GM21723 (cell line): ENCODE data around the gene OR5H6.
"Not testable (repeated sequence)": the region's sequence is repeated elsewhere in the genome, so short reads cannot be mapped to it uniquely, and the experiment has no call there.

Experiments
- ATAC-seq: cut with Tn5 transposase; IDR thresholded peaks from one replicate; pipeline ENCODE4 v1.9.1; 2021; ENCODE audit warnings: mild to moderate bottlenecking, moderate library complexity; ENCODE audit not compliant: unreplicated experiment

Gene OR5H6

DNA sequence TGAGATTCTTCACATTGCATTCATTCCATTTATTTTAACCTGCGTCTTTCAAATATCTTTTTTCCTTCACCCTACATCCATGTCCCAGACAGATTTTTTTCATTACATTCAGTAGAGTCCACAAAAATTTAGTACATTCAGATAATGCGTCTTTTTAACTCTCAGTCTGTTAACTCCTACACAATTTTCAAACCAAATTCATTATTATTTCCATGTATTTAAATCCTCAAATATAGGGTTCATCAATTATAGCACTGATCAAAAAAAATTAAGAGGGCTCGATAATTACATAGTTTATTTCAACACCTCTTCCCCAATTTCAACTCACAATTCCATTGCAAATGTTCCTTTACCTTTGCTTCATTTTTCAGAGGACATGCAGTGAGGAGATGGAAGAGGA is at the start of gene OR5H6:
TSS of gene OR5H6 (plus strand) at position 301 of the 400 bp plus-strand sequence. CDS start at position 390, 89 bp downstream.
- ATAC-seq: no peak

GRCh38 chr3:98215051-98215450 is 49.0 kb upstream of the OR5H6 start:
- ATAC-seq: no peak

GRCh38 chr3:98223907-98224672 is 40.0 kb upstream of the OR5H6 start:
- no peak for ATAC-seq

- no peak for ATAC-seq
Observed at GRCh38 chr3:98232489-98232888, 31.6 kb upstream of the OR5H6 start.

GRCh38 chr3:98233468-98233867 is 30.6 kb upstream of the OR5H6 start:
- ATAC-seq: peak; percentile 49

- no peak for ATAC-seq
Observed at GRCh38 chr3:98240131-98240530, 23.9 kb upstream of the OR5H6 start.

GRCh38 chr3:98242155-98242554 is 21.9 kb upstream of the OR5H6 start:
- no peak for ATAC-seq

- no peak for ATAC-seq
Observed at GRCh38 chr3:98243843-98244242, 20.2 kb upstream of the OR5H6 start.

- no peak for ATAC-seq
Observed at GRCh38 chr3:98246142-98246541, 17.9 kb upstream of the OR5H6 start.

DNA sequence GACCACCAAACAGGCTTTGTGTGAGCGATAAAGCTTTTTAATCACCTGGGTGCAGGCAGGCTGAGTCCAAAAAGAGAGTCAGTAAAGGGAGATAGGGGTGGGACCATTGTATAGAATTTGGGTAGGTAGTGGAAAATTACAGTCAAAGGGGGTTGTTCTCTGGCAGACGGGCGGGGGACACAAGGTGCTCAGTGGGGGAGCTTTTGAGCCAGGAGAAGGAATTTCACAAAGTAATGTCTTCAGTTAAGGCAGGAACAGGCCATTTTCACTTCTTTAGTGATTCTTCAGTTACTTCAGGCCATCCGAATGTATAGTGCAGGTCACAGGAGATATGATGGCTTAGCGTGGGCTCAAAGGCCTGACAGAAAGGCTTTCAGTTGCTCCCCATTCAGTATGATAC is 8.0 kb upstream of the OR5H6 start:
- ATAC-seq: not testable (repeated sequence)

DNA sequence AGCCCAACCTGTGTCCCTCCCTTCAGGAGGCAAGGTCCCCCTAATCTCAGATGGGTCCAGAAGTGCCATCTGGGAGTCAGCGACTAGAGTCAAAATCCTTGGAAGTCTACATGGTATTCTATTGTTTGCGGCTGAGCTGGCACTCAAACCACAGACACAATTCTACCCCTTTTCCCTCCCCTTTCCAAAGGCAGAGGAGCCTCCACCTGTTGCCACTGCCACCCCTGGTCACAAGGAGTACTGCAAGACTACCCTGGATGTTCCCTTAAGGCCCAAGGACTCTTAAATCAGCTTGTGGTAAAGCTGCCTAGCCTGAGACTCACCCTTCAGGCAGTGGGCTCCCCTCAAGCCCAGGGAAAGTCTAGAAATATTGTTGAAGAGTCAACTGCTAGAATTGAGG is 4.3 kb upstream of the OR5H6 start:
- ATAC-seq: peak; percentile 60

DNA sequence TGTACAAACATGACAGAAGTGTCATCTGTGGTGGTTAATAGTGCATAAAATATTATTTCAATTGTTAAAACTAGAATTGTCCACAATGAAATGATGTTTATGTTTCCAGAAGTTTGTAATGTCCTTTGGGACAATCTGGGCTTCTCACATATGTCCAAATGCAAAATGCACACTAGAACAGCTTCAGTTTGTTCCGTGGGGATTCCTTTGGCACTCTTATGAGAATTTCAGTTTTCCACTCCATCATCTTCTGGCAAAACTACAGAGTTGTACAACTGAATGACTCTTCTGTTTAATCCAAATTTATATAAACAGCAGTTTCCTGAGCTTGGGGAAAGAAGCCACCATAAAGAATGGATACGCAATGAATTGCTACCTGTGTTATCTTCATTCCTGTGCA is 2.0 kb upstream of the OR5H6 start:
- no peak for ATAC-seq

DNA sequence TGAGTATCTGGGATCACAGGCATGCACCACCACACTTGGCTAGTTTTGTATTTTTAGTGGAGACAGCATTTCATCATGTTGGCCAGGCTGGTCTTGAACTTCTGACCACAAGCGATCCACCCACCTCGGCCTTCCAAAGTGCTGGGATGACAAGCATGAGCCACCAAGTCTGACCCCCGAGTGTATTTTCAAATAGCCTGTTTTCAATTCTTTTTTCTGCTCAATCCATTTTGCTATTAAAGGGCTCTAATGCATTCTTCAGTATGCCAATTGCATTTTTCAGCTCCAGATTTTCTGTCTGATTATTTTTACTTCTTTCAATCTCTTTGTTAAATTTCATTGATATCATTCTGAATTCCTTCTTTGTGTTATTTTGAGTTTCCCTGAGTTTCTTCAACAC is 5.8 kb downstream of the OR5H6 start:
- ATAC-seq: no peak

DNA sequence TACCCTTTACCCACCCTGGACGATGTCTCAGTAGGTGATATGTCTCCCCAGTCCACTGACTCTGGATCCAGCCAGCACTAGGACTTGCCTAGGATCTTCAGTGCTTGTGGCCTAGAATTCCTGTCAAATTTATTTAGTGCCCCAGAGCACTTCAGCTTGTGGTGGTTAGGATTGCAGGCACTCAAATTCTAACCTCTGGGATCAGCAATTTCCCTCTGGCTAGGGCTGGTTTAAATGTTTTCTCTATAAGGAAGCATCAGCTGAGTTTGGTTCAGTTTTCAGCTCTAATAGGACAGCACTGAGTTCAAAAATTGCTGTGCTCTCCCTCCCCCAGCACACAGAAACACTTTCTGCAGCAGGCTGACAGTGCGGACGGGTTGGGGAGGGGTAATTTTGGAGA is 8.1 kb downstream of the OR5H6 start:
- ATAC-seq: no peak

DNA sequence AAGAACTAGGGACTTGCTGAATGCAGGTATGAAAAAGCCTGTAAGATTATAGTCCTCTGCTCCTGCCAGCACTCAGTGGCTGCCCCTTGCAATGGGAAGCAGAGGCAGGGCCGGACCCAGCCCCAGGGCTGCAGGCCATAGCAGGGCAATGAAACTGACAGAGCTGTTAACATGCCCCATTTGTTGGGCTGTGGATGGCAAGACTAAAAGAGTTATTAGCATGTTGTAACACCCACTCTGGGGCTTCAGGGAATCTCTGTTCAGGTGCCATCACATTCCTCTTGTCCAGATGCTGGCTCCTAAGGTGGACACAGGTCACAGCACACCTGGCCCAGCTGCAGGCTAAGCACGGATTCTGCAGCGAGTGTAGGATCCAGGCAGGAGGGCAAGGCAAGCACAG is 10.9 kb downstream of the OR5H6 start:
- no peak for ATAC-seq

DNA sequence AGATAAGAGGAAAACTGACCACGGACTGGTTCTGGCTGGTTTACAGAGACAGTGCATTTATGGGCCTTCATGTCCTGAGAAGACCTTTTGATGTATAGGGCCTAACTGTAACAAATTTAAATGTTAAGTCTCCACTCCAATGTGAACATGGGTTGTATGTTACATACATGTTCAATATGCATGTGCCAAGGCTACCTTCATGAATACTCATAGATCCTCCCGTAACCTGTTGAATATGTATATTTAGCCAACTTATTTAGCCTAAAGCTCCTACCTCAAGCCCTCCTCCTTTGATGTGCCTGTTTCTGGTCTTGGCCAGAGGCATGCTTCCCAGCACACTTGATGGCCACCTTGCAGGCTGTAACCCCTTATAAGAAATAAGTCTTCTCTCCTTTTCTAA is 18.2 kb downstream of the OR5H6 start, which contains the start of gene OR5H2:
TSS of gene OR5H2 (plus strand) at position 301 of the 400 bp plus-strand sequence. CDS start 398 bp downstream, outside the sequence.
- no peak for ATAC-seq

- ATAC-seq: no peak
Observed at GRCh38 chr3:98290916-98291315, 26.9 kb downstream of the OR5H6 start.

GRCh38 chr3:98291332-98291957 is 27.4 kb downstream of the OR5H6 start:
- no peak for ATAC-seq
